ENCODE results near the gene BHLHA15.

Gene BHLHA15

DNA sequence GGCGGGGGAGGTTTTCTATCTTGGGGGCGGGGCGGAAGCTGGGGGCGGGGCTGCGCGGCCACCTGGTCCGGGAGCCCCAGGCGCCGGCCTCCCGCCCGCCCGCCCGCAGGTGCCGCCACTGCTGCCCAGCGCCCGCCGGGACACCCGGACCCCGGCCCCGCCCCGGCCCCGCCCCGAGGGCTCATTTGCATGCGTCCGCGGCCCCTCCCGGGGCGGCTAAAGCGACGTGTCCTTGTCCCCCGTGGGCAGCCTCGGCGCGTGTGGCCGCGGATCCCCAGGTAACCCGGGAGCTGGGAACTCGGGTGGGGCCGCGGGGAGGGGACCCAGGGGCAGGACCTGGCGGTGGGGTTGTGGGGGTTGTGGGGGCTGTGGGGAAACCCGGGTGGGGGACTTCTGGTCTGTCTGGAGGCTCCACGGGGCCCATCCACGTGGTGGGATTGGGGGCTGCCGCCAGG lies at the start of gene BHLHA15:
Gene BHLHA15, plus strand, starts transcription at position 219 of the 455 bp plus-strand sequence. CDS start 871 bp downstream, outside the sequence.
- no peak for DNase-seq (ENCODE audit: low read depth in 2 of 2)

DNA sequence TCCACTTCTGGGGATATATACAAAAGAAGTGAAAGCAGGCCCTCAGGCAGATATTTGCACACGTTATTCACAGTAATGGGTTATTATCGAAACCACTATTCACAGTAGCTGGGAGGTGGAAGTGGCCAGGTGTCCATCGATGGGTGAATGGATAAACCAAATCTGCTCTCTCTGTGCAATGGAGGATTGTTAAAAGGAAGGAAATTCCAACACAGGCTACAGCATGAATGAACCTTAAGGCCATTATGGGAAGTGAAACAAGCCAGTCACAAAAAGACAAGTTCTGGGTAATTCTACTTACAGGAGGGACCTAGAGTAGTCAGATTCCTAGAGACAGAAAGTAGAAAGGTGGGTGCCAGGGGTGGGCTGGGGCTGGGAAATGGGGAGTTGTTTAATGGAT lies 48.5 kb upstream of the BHLHA15 start:
- no peak for DNase-seq (ENCODE audit: low read depth in 2 of 2)

- no peak for DNase-seq (ENCODE audit: low read depth in 2 of 2)
Measured at GRCh38 chr7:98163269-98163668, 48.0 kb upstream of the BHLHA15 start.

- DNase-seq (ENCODE audit: low read depth in 2 of 2), result no peak
Measured at GRCh38 chr7:98163704-98164494, 47.3 kb upstream of the BHLHA15 start.

DNA sequence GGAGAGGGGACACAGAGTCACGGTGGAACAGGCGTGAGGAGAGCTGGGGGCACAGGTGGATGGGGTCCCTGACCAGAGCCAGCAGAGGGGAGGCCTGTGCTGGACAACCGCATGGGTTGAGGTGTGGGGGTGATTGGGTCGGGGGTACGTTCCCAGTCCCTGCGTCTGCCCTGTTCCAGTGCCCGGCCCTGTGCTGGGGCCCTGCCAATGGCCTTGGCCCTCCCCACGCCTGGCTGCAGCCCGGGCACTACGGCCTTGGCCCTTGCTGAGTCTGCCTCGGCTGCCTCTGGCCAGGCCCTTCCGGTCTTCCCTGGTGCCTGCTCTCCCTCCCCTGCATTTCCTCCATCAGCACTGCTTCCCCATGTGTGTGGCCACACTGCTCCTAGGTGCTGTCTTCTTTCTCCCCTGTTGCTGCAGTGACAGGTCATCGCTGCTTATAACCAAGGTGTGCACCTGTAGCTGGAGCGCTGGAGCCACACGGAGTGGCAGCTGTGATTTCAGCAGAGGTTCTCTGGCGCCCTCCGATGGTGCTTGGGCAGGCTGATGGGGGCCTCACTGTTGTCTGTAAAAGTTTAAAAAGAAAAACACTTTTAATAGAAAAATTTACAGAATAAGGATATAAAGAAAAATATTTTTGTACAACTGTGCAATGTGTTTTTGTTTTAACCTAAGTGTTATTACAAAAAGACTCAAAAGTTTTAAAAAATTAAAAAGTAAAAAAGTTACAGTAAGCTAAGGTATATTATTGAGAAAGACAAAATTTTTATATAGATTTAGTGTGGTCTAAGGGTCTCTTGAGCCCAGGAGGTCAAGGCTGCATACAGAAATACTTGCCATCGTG lies 45.2 kb upstream of the BHLHA15 start:
- peak in 1 of 2 donors; percentile 10 for DNase-seq (ENCODE audit: low read depth in 2 of 2)

- no peak for DNase-seq (ENCODE audit: low read depth in 2 of 2)
Measured at GRCh38 chr7:98166668-98166970, 44.6 kb upstream of the BHLHA15 start.

GRCh38 chr7:98167653-98168052 lies 43.6 kb upstream of the BHLHA15 start:
- no peak for DNase-seq (ENCODE audit: low read depth in 2 of 2)

- peak; percentile 33 to 49 for DNase-seq (ENCODE audit: low read depth in 2 of 2)
Measured at GRCh38 chr7:98168181-98168903, 42.9 kb upstream of the BHLHA15 start.

DNA sequence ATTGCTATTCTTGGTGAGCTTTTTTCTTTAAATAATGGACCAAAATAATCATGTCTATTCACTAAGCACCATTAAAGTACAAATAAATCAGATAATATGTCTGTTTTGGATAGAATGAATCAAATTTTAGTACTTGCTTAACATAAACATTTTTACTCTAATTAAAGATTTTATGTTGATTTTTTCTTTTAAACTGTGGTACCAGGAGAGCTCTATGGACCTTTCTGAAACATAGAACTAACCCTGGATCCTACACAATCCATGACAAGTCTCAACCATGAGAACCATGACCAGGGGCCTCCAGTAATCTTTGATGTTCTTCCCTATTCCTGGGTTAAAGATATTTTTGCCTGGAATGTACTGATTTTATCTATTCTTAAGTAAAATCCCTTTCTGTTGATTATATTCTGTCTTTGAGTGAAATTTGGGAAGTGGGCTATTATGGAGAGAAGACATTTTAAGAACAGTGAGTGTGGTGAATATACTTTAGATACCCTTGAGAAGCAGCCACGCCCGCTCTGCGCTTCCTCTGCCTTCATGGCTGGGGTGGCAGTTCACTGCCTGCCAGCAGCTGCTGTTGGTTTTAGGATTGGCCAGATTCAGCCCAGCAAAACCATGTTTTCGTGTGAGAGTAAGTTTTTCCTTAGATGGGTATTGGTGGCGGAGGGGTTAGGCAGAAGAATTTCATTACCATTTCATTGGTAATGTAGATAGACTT lies 42.2 kb upstream of the BHLHA15 start:
- no peak for DNase-seq (ENCODE audit: low read depth in 2 of 2)

- no peak for DNase-seq (ENCODE audit: low read depth in 2 of 2)
Measured at GRCh38 chr7:98170966-98171365, 40.3 kb upstream of the BHLHA15 start.

DNA sequence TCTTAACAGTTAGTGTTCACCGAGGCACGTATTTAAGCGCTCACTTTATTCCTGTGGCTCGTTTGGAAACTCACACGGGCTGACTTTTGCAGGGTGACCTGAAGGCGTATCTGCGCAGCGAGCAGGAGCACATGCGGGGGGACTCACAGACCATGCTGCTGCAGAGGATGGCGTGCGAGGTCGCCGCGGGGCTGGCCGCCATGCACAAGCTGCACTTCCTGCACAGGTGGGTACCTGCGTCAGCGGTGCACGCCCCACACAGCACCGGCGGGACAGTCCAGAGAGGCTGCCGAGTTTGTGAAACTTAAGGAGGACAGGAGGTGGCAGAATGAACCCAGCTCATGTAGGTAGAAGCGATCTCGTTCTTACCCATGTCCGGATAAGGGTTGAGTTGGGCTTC lies 39.8 kb upstream of the BHLHA15 start:
- no peak for DNase-seq (ENCODE audit: low read depth in 2 of 2)

DNA sequence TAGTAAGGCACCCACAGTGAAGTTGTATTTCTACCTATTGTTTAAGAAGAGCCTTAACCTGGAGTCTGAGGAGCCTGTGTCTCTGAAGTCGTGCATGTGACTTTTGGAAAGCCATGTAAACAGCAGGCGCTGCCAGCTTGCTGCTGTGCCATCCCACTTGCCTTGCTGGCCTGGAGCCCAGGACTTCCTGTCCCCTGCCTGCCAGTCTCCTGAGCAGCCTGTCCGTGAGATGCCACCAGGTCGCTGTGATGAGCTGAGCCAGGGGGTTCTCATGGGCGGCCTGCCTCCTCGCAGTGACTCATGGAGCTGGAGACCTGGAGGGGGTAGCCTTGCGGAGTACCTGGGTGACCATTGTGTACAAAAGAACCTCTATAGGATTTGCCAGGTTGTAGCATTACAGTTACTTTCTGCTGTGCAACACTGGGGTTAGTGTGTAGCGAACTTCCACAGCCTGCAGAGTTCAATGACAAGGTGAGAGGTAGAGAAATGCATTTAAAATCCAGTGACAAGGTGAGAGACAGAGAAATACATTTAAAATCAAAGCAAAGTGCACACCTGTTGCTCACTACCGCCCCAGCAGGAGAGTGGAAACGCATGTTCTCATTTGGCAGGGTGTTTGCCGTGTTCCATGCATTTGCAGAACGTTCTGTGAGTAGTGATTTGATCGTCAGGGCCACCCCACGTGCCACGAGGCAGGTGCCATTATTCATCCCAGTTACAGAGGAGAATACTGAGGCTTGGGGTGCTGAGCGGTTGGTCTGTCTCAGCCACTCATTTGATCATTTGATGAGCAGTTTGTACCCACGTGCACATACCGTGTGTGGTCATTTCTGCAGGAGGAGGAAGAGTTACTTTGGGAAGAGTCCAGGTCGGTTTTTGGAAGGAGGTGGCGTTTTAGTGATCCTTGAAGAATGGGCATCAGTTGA lies 36.6 kb upstream of the BHLHA15 start:
- DNase-seq (ENCODE audit: low read depth in 2 of 2), result no peak

DNA sequence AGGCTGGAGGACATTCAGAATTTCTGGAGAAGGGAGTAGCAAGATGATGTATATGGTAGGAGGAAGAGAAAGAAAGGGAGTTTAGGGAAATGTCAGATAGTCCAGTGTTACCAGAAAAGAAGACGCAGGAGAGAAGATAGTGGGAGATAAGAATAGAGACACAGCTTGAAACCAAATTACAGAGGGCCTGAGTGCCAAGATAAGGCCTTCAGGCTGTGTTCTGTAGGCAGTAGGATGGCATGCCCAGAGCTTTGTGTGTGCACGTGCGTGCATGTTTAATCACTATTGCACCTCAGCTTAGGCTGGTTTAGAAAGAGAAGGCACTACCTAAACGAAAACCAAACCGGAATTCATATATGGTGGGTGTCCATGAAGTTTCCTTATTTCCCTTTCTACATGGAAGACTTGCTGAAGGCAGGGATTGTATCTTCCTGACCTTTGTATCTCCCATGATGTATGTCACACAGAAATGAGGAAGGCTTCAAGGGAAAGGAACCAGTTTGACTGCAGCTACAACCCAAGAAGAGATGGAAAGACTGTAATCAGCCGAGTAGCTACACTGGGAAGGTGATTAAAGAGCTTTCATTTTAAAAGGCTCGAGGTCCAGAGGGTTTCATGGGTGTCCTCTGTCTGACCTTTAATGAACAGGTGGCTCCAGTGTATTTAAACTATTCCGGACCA lies 35.8 kb upstream of the BHLHA15 start:
- no peak for DNase-seq (ENCODE audit: low read depth in 2 of 2)

GRCh38 chr7:98177553-98177952 lies 33.7 kb upstream of the BHLHA15 start:
- no peak for DNase-seq (ENCODE audit: low read depth in 2 of 2)

- no peak for DNase-seq (ENCODE audit: low read depth in 2 of 2)
Measured at GRCh38 chr7:98178321-98178720, 32.9 kb upstream of the BHLHA15 start.

- no peak for DNase-seq (ENCODE audit: low read depth in 2 of 2)
Measured at GRCh38 chr7:98178762-98179490, 32.3 kb upstream of the BHLHA15 start.

DNA sequence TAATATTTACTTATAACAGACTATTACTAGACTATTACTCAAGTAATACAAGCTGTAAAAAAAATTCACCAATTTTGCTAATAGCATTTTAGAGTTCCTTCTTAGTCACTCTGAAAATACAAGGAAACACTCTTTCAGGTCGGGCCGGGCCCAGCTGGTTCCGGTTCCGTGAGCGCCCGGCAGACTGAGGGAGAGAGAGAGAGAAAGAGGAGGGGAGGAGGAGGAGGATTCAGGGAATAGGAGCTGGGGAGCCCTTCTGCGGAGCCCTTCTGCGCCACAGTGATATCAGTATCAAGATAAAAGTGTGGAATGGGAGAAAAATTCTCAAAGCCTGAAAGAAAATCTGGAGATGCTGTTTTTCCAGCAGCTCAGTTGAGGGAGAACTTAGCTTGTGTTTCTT lies 30.5 kb upstream of the BHLHA15 start:
- no peak for DNase-seq (ENCODE audit: low read depth in 2 of 2)

DNA sequence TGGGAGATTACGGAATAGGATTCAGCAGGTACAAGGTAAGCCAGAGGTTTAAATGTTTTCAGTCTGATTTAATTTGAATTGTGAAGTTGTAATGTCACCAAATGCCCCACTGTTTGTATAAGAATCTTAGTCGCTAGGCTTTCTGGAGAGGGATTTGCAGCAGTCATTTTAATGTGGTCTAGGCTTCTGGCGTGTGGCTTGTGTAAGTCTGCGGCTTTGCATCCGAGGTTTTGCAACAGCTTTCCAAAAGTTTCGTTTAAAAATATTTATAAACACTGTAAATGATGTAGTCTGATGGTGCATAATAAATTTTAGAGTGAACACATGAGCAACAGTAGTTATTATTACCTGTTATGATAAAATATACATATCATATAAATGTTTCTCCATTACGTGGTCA lies 26.1 kb upstream of the BHLHA15 start:
- no peak for DNase-seq (ENCODE audit: low read depth in 2 of 2)

- DNase-seq (ENCODE audit: low read depth in 2 of 2), result no peak
Measured at GRCh38 chr7:98186452-98187137, 24.6 kb upstream of the BHLHA15 start.

Measured in activated CD8-positive, alpha-beta memory T cell treated with anti-CD3 and anti-CD28 coated beads for 4 hours (primary cell).